Stimulated activated CD4-positive, alpha-beta T cell treated with anti-CD3 and anti-CD28 coated beads, TNF-alpha, amount 100 ng/mL, for 48 hours (primary cell): ENCODE results near the gene SUGCT.

Experiments
- DNase-seq, 3 donors: peaks; one replicate each; pipeline ENCODE4 v3.0.0-alpha.2; 2020; ENCODE audit warnings: low read depth in 3 of 3

The SUGCT gene

GRCh38 chr7:40716052-40716451 is 581.2 kb downstream of the SUGCT start:
- DNase-seq = no peak

GRCh38 chr7:40717242-40717641 is 582.4 kb downstream of the SUGCT start:
- no peak for DNase-seq

- no peak for DNase-seq
These were observed 585.6 kb downstream of the SUGCT start for GRCh38 chr7:40720416-40720815.

- no peak for DNase-seq
These were observed 586.6 kb downstream of the SUGCT start for GRCh38 chr7:40721342-40721949.

GRCh38 chr7:40722242-40722641 is 587.4 kb downstream of the SUGCT start:
- DNase-seq = no peak

GRCh38 chr7:40723829-40724228 is 589.0 kb downstream of the SUGCT start:
- DNase-seq = no peak

- no peak for DNase-seq
These were observed 591.8 kb downstream of the SUGCT start for GRCh38 chr7:40726559-40726958.

GRCh38 chr7:40733114-40733513 is 598.3 kb downstream of the SUGCT start:
- DNase-seq = no peak

- DNase-seq = no peak
These were observed 598.8 kb downstream of the SUGCT start for GRCh38 chr7:40733578-40733977.

GRCh38 chr7:40739257-40739656 is 604.5 kb downstream of the SUGCT start:
- DNase-seq = no peak

- no peak for DNase-seq
These were observed 607.5 kb downstream of the SUGCT start for GRCh38 chr7:40742270-40742669.

- no peak for DNase-seq
These were observed 612.2 kb downstream of the SUGCT start for GRCh38 chr7:40746841-40747556.

- DNase-seq = no peak
These were observed 613.1 kb downstream of the SUGCT start for GRCh38 chr7:40747856-40748255.

GRCh38 chr7:40749877-40750276 is 615.1 kb downstream of the SUGCT start:
- no peak for DNase-seq

GRCh38 chr7:40753455-40753854 is 618.6 kb downstream of the SUGCT start:
- no peak for DNase-seq

- DNase-seq = no peak
These were observed 620.6 kb downstream of the SUGCT start for GRCh38 chr7:40755438-40755837.

- no peak for DNase-seq
These were observed 622.3 kb downstream of the SUGCT start for GRCh38 chr7:40757109-40757508.

GRCh38 chr7:40758590-40758989 is 623.8 kb downstream of the SUGCT start:
- DNase-seq = no peak

- DNase-seq = no peak
These were observed 625.6 kb downstream of the SUGCT start for GRCh38 chr7:40760293-40760964.

- DNase-seq = no peak
These were observed 626.2 kb downstream of the SUGCT start for GRCh38 chr7:40760987-40761386.

- no peak for DNase-seq
These were observed 627.2 kb downstream of the SUGCT start for GRCh38 chr7:40761762-40762560.
